Small intestine (tissue), 7 donors: ENCODE measurements around the gene PC. TPM values are rescaled to one million over a fixed set of nuclear protein-coding genes. Genes with fewer than 3 reads are reported as not detected.
A peak's percentile ranks its signal among the peaks of the same experiment; 100 is the strongest.

ENCODE experiments used
- DNase-seq, 2 donors: peaks; one replicate each; pipeline versions ENCODE4 v3.0.0 to v3.0.0-alpha.2; 2013
- FAIRE-seq: peaks from 2 replicates; lab custom pipeline; 2012; peaks lifted over from hg19 to GRCh38; lab: Jason Lieb, UNC
- H3K27ac ChIP-seq, 3 donors: one replicate each; pipeline ENCODE4 v1.5.1; 2013; ENCODE audit warnings: low read length in 2 of 3, mild to moderate bottlenecking in 2 of 3, control low read depth in 1 of 3, inconsistent platforms in 1 of 3, low read depth in 1 of 3, moderate library complexity in 1 of 3
- H3K27me3 ChIP-seq, 3 donors: one replicate each; pipeline ENCODE4 v1.6.1; 2013; ENCODE audit warnings: low read length in 3 of 3, inconsistent platforms in 1 of 3; ENCODE audit not compliant: control insufficient read depth in 3 of 3, insufficient read depth in 3 of 3
- H3K36me3 ChIP-seq, 3 donors: one replicate each; pipeline ENCODE4 v1.6.1; 2013; ENCODE audit warnings: low read length in 3 of 3, inconsistent platforms in 1 of 3, low read depth in 1 of 3, mild to moderate bottlenecking in 1 of 3, moderate library complexity in 1 of 3; ENCODE audit not compliant: control insufficient read depth in 3 of 3, insufficient read depth in 2 of 3
- H3K4me1 ChIP-seq, 3 donors: one replicate each; pipeline ENCODE4 v1.6.1; 2013; ENCODE audit warnings: low read length in 2 of 3, inconsistent platforms in 1 of 3, low read depth in 1 of 3, mild to moderate bottlenecking in 1 of 3, moderate library complexity in 1 of 3; ENCODE audit not compliant: control insufficient read depth in 3 of 3, insufficient read depth in 2 of 3
- H3K4me3 ChIP-seq, 3 donors: one replicate each; pipeline ENCODE4 v1.5.1; 2013; ENCODE audit warnings: low read length in 3 of 3, control low read depth in 1 of 3, inconsistent platforms in 1 of 3, low read depth in 1 of 3, mild to moderate bottlenecking in 1 of 3, moderate library complexity in 1 of 3
- H3K9me3 ChIP-seq, 2 donors: one replicate each; pipeline ENCODE4 v1.6.1; 2013; ENCODE audit warnings: low read depth in 1 of 2, low read length in 1 of 2; ENCODE audit not compliant: control insufficient read depth in 2 of 2, insufficient read depth in 1 of 2
- WGBS, 3 donors: extraction: QIAGEN DNeasy Blood & Tissue Kit; methylation state at CpG; one replicate each; pipeline ENCODE4 v1.1.7; 2013; 5-methylcytosine and 5-hydroxymethylcytosine counted together
- polyA plus RNA-seq, 4 donors: library from polyadenylated mRNA; stranded (reverse) in 3 of 4; unstranded in 1 of 4; fragments of 200-250 nt in 3 of 4; fragments of 120-200 nt in 1 of 4; gene quantifications; one replicate each; pipeline versions ENCODE4 v1.2.1 to v1.2.3, GENCODE V29; 2013
- donor health status: healthy with polysubstance abuse.
- donor health status: control.
- donor health status: control.
- donor health status: Bipolar disorder and iron deficiency.
- donor health status: healthy.

PC gene
- polyA plus RNA-seq, 4 donors: 19.9 to 89.5 (median 46.6) TPM

GRCh38 chr11:66856496-66857233 lies 101.5 kb downstream of the PC start, which contains the start of gene LRFN4:
TSS of gene LRFN4 (plus strand) at chr11:66857064. CDS start at chr11:66857745, 681 bp downstream.
- DNase-seq: no peak
- Histone ChIP-seq H3K27ac (peak within 1 kb of the TSS; percentile 69 to 97 (median 84)), H3K4me3 (peak within 1 kb of the TSS; percentile 58 to 71 (median 59)), H3K4me1 (peaks cover 0 to 9% (median 0%) of the 10 kb centered on the region in 3 donors), H3K36me3 (peaks cover 0 to 46% (median 0%) of the 10 kb centered on the region in 3 donors), H3K27me3 (no peaks in the 10 kb centered on the region), H3K9me3 (no peaks in the 10 kb centered on the region)
- no peak for FAIRE-seq
- WGBS, 3 donors: 0% methylated on average over 23 to 103 of the region's 103 CpGs

- no peak for FAIRE-seq
- no peaks in the 10 kb centered on the region for H3K27me3 ChIP-seq
- H3K27ac ChIP-seq: peak overlapping the region; percentile 69 to 97 (median 84)
- WGBS, 3 donors: 4 to 8% (median 8%) methylated on average over 27 to 51 of the region's 51 CpGs
- H3K4me1 ChIP-seq: peaks cover 0 to 9% (median 0%) of the 10 kb centered on the region in 3 donors
- H3K9me3 ChIP-seq: no peaks in the 10 kb centered on the region
- peak overlapping the region; percentile 58 to 71 (median 59) for H3K4me3 ChIP-seq
- DNase-seq: peak; percentile 94 to 97
- peaks cover 0 to 45% (median 0%) of the 10 kb centered on the region in 3 donors for H3K36me3 ChIP-seq
Observed at GRCh38 chr11:66855574-66856495, 102.3 kb downstream of the PC start.

- Histone ChIP-seq H3K4me1 (peaks cover 0 to 9% (median 0%) of the 10 kb centered on the region in 3 donors), H3K27ac (no peak overlapping the region), H3K4me3 (no peak overlapping the region), H3K27me3 (no peaks in the 10 kb centered on the region), H3K9me3 (no peaks in the 10 kb centered on the region), H3K36me3 (peaks cover 0 to 45% (median 0%) of the 10 kb centered on the region in 3 donors)
- WGBS, 3 donors: 95 to 97% (median 96%) methylated on average over 15 of the region's 15 CpGs
- DNase-seq: no peak
- no peak for FAIRE-seq
Observed at GRCh38 chr11:66854729-66855211, 103.4 kb downstream of the PC start.

GRCh38 chr11:66854231-66854661 lies 103.9 kb downstream of the PC start:
- Histone ChIP-seq H3K4me3 (no peak overlapping the region), H3K27me3 (no peaks in the 10 kb centered on the region), H3K9me3 (no peaks in the 10 kb centered on the region), H3K27ac (no peak overlapping the region), H3K36me3 (peaks cover 0 to 45% (median 0%) of the 10 kb centered on the region in 3 donors), H3K4me1 (peaks cover 0 to 9% (median 0%) of the 10 kb centered on the region in 3 donors)
- DNase-seq: no peak
- no peak for FAIRE-seq
- 87 to 92% (median 89%) methylated on average over 12 of the region's 12 CpGs for WGBS, 3 donors

- Histone ChIP-seq H3K27ac (no peak overlapping the region), H3K27me3 (no peaks in the 10 kb centered on the region), H3K4me3 (no peak overlapping the region), H3K36me3 (peaks cover 0 to 45% (median 0%) of the 10 kb centered on the region in 3 donors), H3K4me1 (peaks cover 0 to 9% (median 0%) of the 10 kb centered on the region in 3 donors), H3K9me3 (no peaks in the 10 kb centered on the region)
- FAIRE-seq: no peak
- 85 to 92% (median 91%) methylated on average over 25 to 26 of the region's 26 CpGs for WGBS, 3 donors
- DNase-seq: no peak
Observed at GRCh38 chr11:66853242-66854229, 104.6 kb downstream of the PC start.

GRCh38 chr11:66852466-66853241 lies 105.5 kb downstream of the PC start:
- Histone ChIP-seq H3K27ac (no peak overlapping the region), H3K27me3 (no peaks in the 10 kb centered on the region), H3K9me3 (no peaks in the 10 kb centered on the region), H3K4me3 (no peak overlapping the region), H3K4me1 (peaks cover 0 to 9% (median 0%) of the 10 kb centered on the region in 3 donors), H3K36me3 (peaks cover 0 to 47% (median 0%) of the 10 kb centered on the region in 3 donors)
- no peak for FAIRE-seq
- 85 to 91% (median 86%) methylated on average over 25 to 26 of the region's 26 CpGs for WGBS, 3 donors
- no peak for DNase-seq
